Body of pancreas (tissue), 4 donors: ENCODE data around the gene ARHGEF4. TPM values are rescaled to one million over a fixed set of nuclear protein-coding genes. Genes with fewer than 3 reads are reported as not detected.

Source experiments
- ATAC-seq: fragments of 150-250 bp; one replicate; pipeline ENCODE4 v1.9.1; 2016
- DNase-seq, 4 donors: peaks; one replicate each; pipeline ENCODE4 v3.0.0-alpha.2; 2019
- H3K27ac ChIP-seq, 4 donors: fragments of 200-600 bp; sonication (generic); 1 replicate in 3 of 4; 2 replicates in 1 of 4; pipeline versions ENCODE4 v1.5.1 to v1.6.1; 2016 to 2019; ENCODE audit warnings: mild to moderate bottlenecking in 1 of 4, mixed read lengths in 1 of 4, moderate library complexity in 1 of 4
- H3K27me3 ChIP-seq, 2 donors: fragments of 200-600 bp; sonication (generic); one replicate each; pipeline ENCODE4 v1.6.0; 2016; ENCODE audit warnings: mild to moderate bottlenecking in 1 of 2
- H3K36me3 ChIP-seq, 2 donors: fragments of 200-600 bp; sonication (generic); replicated peaks in 1 of 2; 2 replicates each; pipeline ENCODE4 v1.5.1; 2016; ENCODE audit warnings: low read depth in 2 of 2; ENCODE audit not compliant: insufficient read depth in 1 of 2
- H3K4me1 ChIP-seq: fragments of 200-600 bp; sonication (generic); one replicate; pipeline ENCODE4 v1.6.0; 2016
- H3K4me3 ChIP-seq, 2 donors: fragments of 200-600 bp; sonication (generic); 1 replicate in 1 of 2; 2 replicates in 1 of 2; pipeline ENCODE4 v1.5.1; 2016 to 2019
- H3K9me3 ChIP-seq, 3 donors: fragments of 200-600 bp; sonication (generic); 1 replicate in 2 of 3; 2 replicates in 1 of 3; pipeline ENCODE4 v1.5.1; 2016
- POLR2A ChIP-seq, 3 donors: fragments of 450-650 bp; IDR thresholded peaks; one replicate each; pipeline ENCODE4 v1.6.1; 2016; ENCODE audit warnings: antibody characterized with exemption in 3 of 3, mild to moderate bottlenecking in 2 of 3
- whole genome bisulfite sequencing, 2 donors: methylation state at CpG; one replicate each; pipeline ENCODE4 v1.1.5; 2017; 5-methylcytosine and 5-hydroxymethylcytosine counted together
- intact Hi-C: fragments of 100-400 bp; cut with DNase I; formaldehyde crosslinking; loops from one replicate; pipeline ENCODE4 v1.15.1; 2023
- total RNA-seq, 2 donors: library from RNA; depleted of rRNA; stranded (reverse); fragments of >200 nt; gene quantifications; one replicate each; pipeline ENCODE4 v1.1.0, GENCODE V29; 2016
- TF ChIP-seq, protein P1 (sequence below), 7 experiments: fragments of 450-650 bp in 4 of 7; fragments of 200-600 bp in 3 of 7; sonication (generic) in 3 of 7; IDR thresholded peaks; one replicate each; pipeline ENCODE4 v1.5.1; 2016 to 2019; ENCODE audit warnings: antibody characterized with exemption in 7 of 7

ARHGEF4 gene
- total RNA-seq, 2 donors from 2014 or later: 28.8 to 39.9 TPM

DNA sequence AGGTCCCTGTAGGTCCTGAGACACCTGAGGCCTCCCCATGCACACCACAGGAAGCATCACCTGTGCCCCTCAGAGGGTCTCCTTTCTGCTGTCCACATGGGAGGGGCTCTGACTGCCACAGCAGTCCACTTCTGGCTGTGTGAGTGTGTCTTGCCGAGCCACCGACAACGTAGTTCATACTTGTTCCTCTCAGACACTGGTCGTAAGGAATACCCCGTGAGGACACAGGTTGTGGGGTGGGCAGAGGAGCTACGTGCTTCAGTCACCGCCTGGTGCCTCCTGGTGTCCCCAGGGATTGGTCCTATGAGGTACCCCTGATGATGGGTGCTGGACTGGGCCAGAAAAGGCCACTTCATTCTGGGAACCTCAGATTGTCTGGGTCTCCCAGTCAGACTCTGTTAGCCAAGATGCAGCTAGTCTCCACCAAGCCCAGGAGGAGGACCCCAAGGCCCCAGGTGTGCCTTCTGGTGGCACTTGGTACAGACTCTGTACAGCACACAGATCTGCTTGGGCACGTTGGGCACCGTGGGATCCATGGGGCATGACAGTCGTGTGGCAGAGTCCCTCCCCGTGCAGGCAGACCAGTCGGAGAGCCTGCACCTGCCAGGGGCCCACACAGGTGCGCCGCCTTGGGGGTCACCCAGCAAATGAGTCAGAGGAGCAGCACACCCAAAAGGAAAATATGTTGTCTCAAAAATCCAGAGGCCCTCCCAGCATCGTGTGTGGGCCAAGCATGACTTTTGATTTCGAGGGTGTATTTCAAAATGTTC is 2.5 kb downstream of the ARHGEF4 start:
- Histone ChIP-seq H3K36me3 (no peaks in the 10 kb centered on the region), H3K27ac (no peak overlapping the region), H3K9me3 (no peaks in the 10 kb centered on the region), H3K4me1 (peaks cover 47% of the 10 kb centered on the region), H3K4me3 (no peak overlapping the region), H3K27me3 (no peaks in the 10 kb centered on the region)
- 86 to 90% methylated on average over 8 to 16 of the region's 16 CpGs for WGBS, 2 donors
- ATAC-seq: no peak
- intact Hi-C loops: no loop called here
- no peak for DNase-seq
- TF ChIP-seq, protein P1, sequence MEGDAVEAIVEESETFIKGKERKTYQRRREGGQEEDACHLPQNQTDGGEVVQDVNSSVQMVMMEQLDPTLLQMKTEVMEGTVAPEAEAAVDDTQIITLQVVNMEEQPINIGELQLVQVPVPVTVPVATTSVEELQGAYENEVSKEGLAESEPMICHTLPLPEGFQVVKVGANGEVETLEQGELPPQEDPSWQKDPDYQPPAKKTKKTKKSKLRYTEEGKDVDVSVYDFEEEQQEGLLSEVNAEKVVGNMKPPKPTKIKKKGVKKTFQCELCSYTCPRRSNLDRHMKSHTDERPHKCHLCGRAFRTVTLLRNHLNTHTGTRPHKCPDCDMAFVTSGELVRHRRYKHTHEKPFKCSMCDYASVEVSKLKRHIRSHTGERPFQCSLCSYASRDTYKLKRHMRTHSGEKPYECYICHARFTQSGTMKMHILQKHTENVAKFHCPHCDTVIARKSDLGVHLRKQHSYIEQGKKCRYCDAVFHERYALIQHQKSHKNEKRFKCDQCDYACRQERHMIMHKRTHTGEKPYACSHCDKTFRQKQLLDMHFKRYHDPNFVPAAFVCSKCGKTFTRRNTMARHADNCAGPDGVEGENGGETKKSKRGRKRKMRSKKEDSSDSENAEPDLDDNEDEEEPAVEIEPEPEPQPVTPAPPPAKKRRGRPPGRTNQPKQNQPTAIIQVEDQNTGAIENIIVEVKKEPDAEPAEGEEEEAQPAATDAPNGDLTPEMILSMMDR (IDR thresholded peaks at IDR 0.05): no peak
- TF ChIP-seq POLR2A (IDR thresholded peaks at IDR 0.05): no peak

DNA sequence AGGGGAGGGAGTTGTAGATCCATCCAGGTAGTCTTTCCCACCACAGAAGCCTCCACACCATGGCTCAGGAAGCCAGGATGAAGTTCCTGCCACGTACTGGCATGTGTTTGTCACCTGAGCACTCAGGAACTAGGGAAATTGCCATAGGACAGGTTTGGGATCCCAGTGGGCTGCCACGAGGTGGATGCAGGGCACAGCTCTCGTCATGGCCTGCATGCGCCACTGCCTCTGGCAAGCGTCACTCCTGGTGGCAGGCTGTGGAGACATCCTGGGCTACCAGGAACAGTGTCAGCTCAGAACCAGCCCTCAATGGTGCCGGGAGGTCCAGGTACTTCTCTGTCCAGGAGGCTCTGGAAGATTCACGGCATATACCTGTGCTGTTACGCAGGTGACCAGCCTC is 3.8 kb downstream of the ARHGEF4 start:
- peaks cover 34% of the 10 kb centered on the region for H3K4me1 ChIP-seq
- no peaks in the 10 kb centered on the region for H3K27me3 ChIP-seq
- no peaks in the 10 kb centered on the region for H3K9me3 ChIP-seq
- intact Hi-C loops: no loop called here
- no peak for DNase-seq
- H3K36me3 ChIP-seq: no peaks in the 10 kb centered on the region
- no peak for ATAC-seq
- WGBS, 2 donors: 81 to 83% methylated on average over 4 to 8 of the region's 8 CpGs
- H3K4me3 ChIP-seq: no peak overlapping the region
- no peak overlapping the region for H3K27ac ChIP-seq
- no peak for TF ChIP-seq POLR2A (IDR thresholded peaks at IDR 0.05)
- TF ChIP-seq, protein P1 (IDR thresholded peaks at IDR 0.05): no peak

DNA sequence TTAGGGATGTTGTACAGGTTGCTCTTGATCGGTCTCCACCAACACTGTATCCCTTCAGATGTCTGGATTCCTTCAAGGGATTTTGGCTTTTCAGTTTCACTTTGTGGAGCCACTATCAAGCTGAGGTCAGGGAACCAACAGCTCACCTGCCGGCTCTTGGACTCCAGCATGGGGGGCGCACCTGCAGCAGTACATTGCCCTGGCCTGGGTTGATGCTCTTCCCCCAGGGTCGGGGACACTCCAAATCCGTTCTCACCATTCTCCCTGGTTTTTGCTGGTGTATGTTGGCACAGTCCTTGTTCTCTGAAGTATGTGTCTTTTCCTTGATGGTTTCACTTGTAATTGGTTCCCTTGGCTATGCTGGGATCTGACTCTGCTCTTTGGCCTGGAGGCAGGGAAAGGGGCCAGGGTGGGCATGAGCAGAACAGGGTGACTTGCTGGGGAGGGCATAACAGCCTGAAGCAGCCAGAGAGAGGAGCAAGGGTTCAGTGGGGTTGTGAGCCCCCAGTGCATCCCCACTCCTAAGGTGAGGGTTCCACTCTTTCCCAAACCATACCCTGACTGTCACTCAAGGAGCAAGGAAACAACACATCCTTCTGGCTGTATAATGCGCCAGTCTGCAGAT is 5.1 kb downstream of the ARHGEF4 start:
- intact Hi-C loops: no loop called here
- DNase-seq (no peak), ATAC-seq (no peak)
- TF ChIP-seq, protein P1 (IDR thresholded peaks at IDR 0.05): no peak
- TF ChIP-seq POLR2A (IDR thresholded peaks at IDR 0.05): no peak
- Histone ChIP-seq H3K36me3 (no peaks in the 10 kb centered on the region), H3K4me3 (no peak overlapping the region), H3K4me1 (peaks cover 20% of the 10 kb centered on the region), H3K27ac (no peak overlapping the region), H3K9me3 (no peaks in the 10 kb centered on the region), H3K27me3 (no peaks in the 10 kb centered on the region)
- WGBS, 2 donors: 80 to 86% methylated on average over 4 to 6 of the region's 6 CpGs

DNA sequence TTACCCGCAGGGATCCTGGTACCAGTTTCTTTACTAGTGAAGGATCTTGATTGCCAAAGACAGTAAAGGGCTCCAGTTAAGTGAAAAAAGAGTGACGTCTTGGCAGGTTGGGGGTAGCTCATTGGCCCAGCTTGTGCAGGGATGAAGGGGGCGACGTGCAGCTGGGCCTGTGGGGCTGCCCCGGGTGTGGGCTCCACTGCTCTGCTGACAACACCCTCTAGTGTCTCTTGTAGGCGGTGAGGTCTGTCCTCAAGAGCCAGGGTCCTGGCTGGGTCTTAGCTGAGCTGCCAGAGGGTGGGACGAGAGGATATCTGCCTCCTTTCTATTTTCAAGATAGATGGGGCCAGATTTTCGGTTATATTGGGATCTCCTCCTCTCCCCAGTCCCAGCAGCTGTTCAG is 6.1 kb downstream of the ARHGEF4 start:
- DNase-seq: no peak
- Histone ChIP-seq H3K27me3 (no peaks in the 10 kb centered on the region), H3K9me3 (no peaks in the 10 kb centered on the region), H3K36me3 (no peaks in the 10 kb centered on the region), H3K4me3 (no peak overlapping the region), H3K4me1 (peaks cover 17% of the 10 kb centered on the region), H3K27ac (no peak overlapping the region)
- ATAC-seq: no peak
- WGBS, 2 donors: 80 to 87% methylated on average over 5 to 6 of the region's 8 CpGs
- intact Hi-C loops: no loop called here
- no peak for TF ChIP-seq POLR2A (IDR thresholded peaks at IDR 0.05)
- TF ChIP-seq, protein P1 (IDR thresholded peaks at IDR 0.05): no peak
